PC-9 (cell line): ENCODE data around the gene AEBP1.

Experiments
- CTCF ChIP-seq: fragments of 200-600 bp; sonication (generic); conservative IDR thresholded peaks from 2 replicates; pipeline ENCODE4 v1.6.1; 2017; ENCODE audit warnings: mixed run types, antibody characterized with exemption, mild to moderate bottlenecking, moderate library complexity
- EZH2 ChIP-seq: fragments of 200-600 bp; sonication (generic); IDR thresholded peaks from 2 replicates; pipeline ENCODE4 v1.8.0; 2017; ENCODE audit warnings: antibody characterized with exemption, low read depth

GRCh38 chr7:44142028-44142427, 37.9 kb downstream of the AEBP1 start:
- no peak for TF ChIP-seq CTCF
- TF ChIP-seq EZH2: no peak
